HepG2 (cell line): Measurements from ENCODE around the gene ASAP2. TPM values are rescaled to one million over a fixed set of nuclear protein-coding genes. Genes with fewer than 3 reads are reported as not detected.

Experiments used
- ATAC-seq: fragments of 200-7000 bp; cut with Tn5 transposase; 3 replicates; pipeline ENCODE4 v1.9.1; 2020; ENCODE audit warnings: mild to moderate bottlenecking, moderate library complexity
- BruUV-seq: library from RNA; stranded (reverse); fragments of 400-500 nt; replicated peaks from 2 replicates; lab custom pipeline; 2021; lab: Mats Ljungman, UMichigan
- CTCF ChIA-PET: fragments of 300-600 bp; formaldehyde crosslinking; extraction: SDS; loops from one replicate; lab custom pipeline; 2021; ENCODE audit warnings: low total read pairs, inconsistent platforms, low intra/inter-chr PET ratio; lab: Yijun Ruan, JAX
- POLR2A ChIA-PET: fragments of 350-600 bp; sonication (Branson Sonifier 250); formaldehyde crosslinking; loops from one replicate; lab custom pipeline; 2020; ENCODE audit warnings: antibody characterized with exemption, inconsistent platforms; lab: Yijun Ruan, JAX
- DNase-seq: peaks from one replicate; pipeline ENCODE4 v3.0.0-alpha.2; 2015; ENCODE audit warnings: low spot score
- FAIRE-seq: peaks from 3 replicates; lab custom pipeline; 2011; peaks lifted over from hg19 to GRCh38; lab: Jason Lieb, UNC
- H2AFZ ChIP-seq: one replicate; pipeline ENCODE4 v1.6.1; 2011; ENCODE audit warnings: low read length, inconsistent platforms
- H3K27ac ChIP-seq: fragments of 300-600 bp; 3 replicates; pipeline ENCODE4 v1.8.0; 2011; ENCODE audit warnings: mixed run types, mild to moderate bottlenecking, mixed read lengths, low read length, inconsistent platforms; ENCODE audit not compliant: insufficient read depth; ENCODE audit errors: extremely low read length
- H3K27me3 ChIP-seq, 2 experiments: fragments of 200-600 bp in 1 of 2; 2 replicates in 1 of 2; 3 replicates in 1 of 2; pipeline versions ENCODE4 v1.6.0 to v1.8.0; 2011; ENCODE audit warnings: low read length in 2 of 2, mild to moderate bottlenecking in 2 of 2, moderate library complexity in 2 of 2, inconsistent platforms in 1 of 2; ENCODE audit not compliant: insufficient read depth in 2 of 2, control insufficient read depth in 1 of 2
- H3K36me3 ChIP-seq, 2 experiments: fragments of 200-600 bp in 1 of 2; replicated peaks in 1 of 2; 2 replicates in 1 of 2; 3 replicates in 1 of 2; pipeline versions ENCODE4 v1.5.1 to v1.8.0; 2011; ENCODE audit warnings: low read length in 2 of 2, inconsistent platforms in 1 of 2; ENCODE audit not compliant: insufficient read depth in 2 of 2, control insufficient read depth in 1 of 2
- H3K4me1 ChIP-seq: 2 replicates; pipeline ENCODE4 v1.5.1; 2012; ENCODE audit warnings: low read length, inconsistent platforms; ENCODE audit not compliant: insufficient read depth
- H3K4me2 ChIP-seq: 2 replicates; pipeline ENCODE4 v1.6.0; 2011; ENCODE audit warnings: low read depth, low read length, inconsistent platforms
- H3K4me3 ChIP-seq, 3 experiments: fragments of 200-600 bp in 1 of 3; sonication (generic), shearing (Covaris generic) in 1 of 3; replicated peaks in 1 of 3; 2 replicates each; pipeline ENCODE4 v1.5.1; 2011 to 2016; ENCODE audit warnings: low read length in 3 of 3, inconsistent platforms in 2 of 3, low read depth in 2 of 3, mild to moderate bottlenecking in 2 of 3, control low read depth in 1 of 3, mixed read lengths in 1 of 3; ENCODE audit not compliant: insufficient read depth in 1 of 3
- H3K79me2 ChIP-seq: one replicate; pipeline ENCODE4 v1.6.1; 2011; ENCODE audit warnings: low read length, inconsistent platforms; ENCODE audit not compliant: insufficient read depth
- H3K9ac ChIP-seq: 2 replicates; pipeline ENCODE4 v1.6.0; 2011; ENCODE audit warnings: mild to moderate bottlenecking, low read depth, low read length, inconsistent platforms; ENCODE audit not compliant: insufficient read depth
- H3K9me3 ChIP-seq: 2 replicates; pipeline ENCODE4 v1.5.1; 2012; ENCODE audit warnings: mild to moderate bottlenecking, low read length
- H4K20me1 ChIP-seq: 2 replicates; pipeline ENCODE4 v1.6.0; 2011; ENCODE audit warnings: inconsistent platforms, mild to moderate bottlenecking, low read length, moderate library complexity; ENCODE audit not compliant: insufficient read depth
- DRAP1 ChIP-seq: IDR thresholded peaks from 2 replicates; pipeline ENCODE4 v1.6.1; 2016; ENCODE audit warnings: missing genetic modification reagents, missing compliant biosample characterization
- ISX ChIP-seq: sonication (generic); formaldehyde crosslinking; conservative IDR thresholded peaks from 2 replicates; pipeline ENCODE4 v1.5.0; 2020; ENCODE audit warnings: missing genetic modification reagents
- NFKBIZ ChIP-seq: IDR thresholded peaks from 2 replicates; pipeline ENCODE4 v1.6.1; 2018; ENCODE audit warnings: missing genetic modification reagents, missing compliant biosample characterization
- NKX3-1 ChIP-seq: sonication (generic); formaldehyde crosslinking; IDR thresholded peaks from 2 replicates; pipeline ENCODE4 v1.5.0; 2020; ENCODE audit warnings: missing genetic modification reagents
- PHB2 ChIP-seq: fragments of 450-650 bp; IDR thresholded peaks from 2 replicates; pipeline ENCODE4 v1.6.1; 2018; ENCODE audit not compliant: partially characterized antibody
- PREB ChIP-seq: sonication (generic); formaldehyde crosslinking; IDR thresholded peaks from 2 replicates; pipeline ENCODE4 v1.4.0; 2020; ENCODE audit warnings: missing genetic modification reagents
- TBX2 ChIP-seq: sonication (generic); formaldehyde crosslinking; IDR thresholded peaks from 2 replicates; pipeline ENCODE4 v1.5.0; 2020; ENCODE audit warnings: missing genetic modification reagents, mild to moderate bottlenecking, borderline replicate concordance
- TFAP4 ChIP-seq: sonication (generic); IDR thresholded peaks from 2 replicates; pipeline ENCODE4 v1.6.1; 2016; ENCODE audit warnings: low read depth, borderline replicate concordance
- ZBTB2 ChIP-seq: sonication (generic); formaldehyde crosslinking; IDR thresholded peaks from 2 replicates; pipeline ENCODE4 v1.8.0; 2022; ENCODE audit warnings: low read depth, missing genetic modification reagents
- ZC3H4 ChIP-seq: sonication (generic); formaldehyde crosslinking; IDR thresholded peaks from 2 replicates; pipeline ENCODE4 v1.4.0; 2020; ENCODE audit warnings: missing genetic modification reagents, borderline replicate concordance
- ZNF30 ChIP-seq: sonication (generic); formaldehyde crosslinking; IDR thresholded peaks from 2 replicates; pipeline ENCODE4 v1.5.0; 2020; ENCODE audit warnings: mild to moderate bottlenecking, missing genetic modification reagents
- ZNF333 ChIP-seq: sonication (generic); formaldehyde crosslinking; IDR thresholded peaks from 2 replicates; pipeline ENCODE4 v1.4.0; 2020; ENCODE audit warnings: mild to moderate bottlenecking, missing genetic modification reagents, borderline replicate concordance
- ZNF639 ChIP-seq: conservative IDR thresholded peaks from 2 replicates; pipeline ENCODE4 v1.6.1; 2018; ENCODE audit warnings: missing genetic modification reagents
- ZNF709 ChIP-seq: sonication (generic); formaldehyde crosslinking; IDR thresholded peaks from 2 replicates; pipeline ENCODE4 v1.5.0; 2020; ENCODE audit warnings: mild to moderate bottlenecking, missing genetic modification reagents
- WGBS: methylation state at CpG from one replicate; pipeline ENCODE4 v1.1.6; 2017; ENCODE audit warnings: low lambda C conversion rate; 5-methylcytosine and 5-hydroxymethylcytosine counted together
- in situ Hi-C: cut with HindIII; loops from 2 replicates; pipeline ENCODE4 v1.10.0; 2017; ENCODE audit warnings: low pct_unique_long_range_greater_than_20kb; ENCODE audit not compliant: extremely low pct_ligation_motif_present
- intact Hi-C: fragments of 100-400 bp; cut with micrococcal nuclease; formaldehyde crosslinking; loops from one replicate; pipeline ENCODE4 v1.10.0; 2022; ENCODE audit not compliant: unreplicated experiment
- polyA plus RNA-seq, 8 experiments: library from polyadenylated mRNA; depleted of rRNA in 3 of 8; stranded (reverse) in 7 of 8; unstranded in 1 of 8; fragments of >200 nt; fragmentation: Illumina TruSeq in 4 of 8; extraction: Trizol in 4 of 8; gene quantifications; 2 replicates each; pipeline versions ENCODE4 v1.2.1 to v1.2.3, GENCODE V29; 2011 to 2016; ENCODE audit warnings: low read depth in 4 of 8, missing spikeins in 1 of 8, mixed read lengths in 1 of 8; ENCODE audit not compliant: insufficient read depth in 1 of 8
- total RNA-seq, 5 experiments: library from RNA; depleted of rRNA; stranded (reverse); fragments of >200 nt; fragmentation: Illumina TruSeq; extraction: Trizol; gene quantifications; 2 replicates each; pipeline ENCODE4 v1.2.3, GENCODE V29; 2016; ENCODE audit warnings: low read depth in 1 of 5

ASAP2 gene
- total and polyA plus RNA-seq, 2 of the 13 experiments (the other 11 are each of a cell fraction or from before 2014, with no cell fraction given): 7.3 to 22.3 TPM

GRCh38 chr2:9440058-9440727, 233.6 kb downstream of the ASAP2 start:
- intact Hi-C loops: no loop called here
- DNase-seq: no peak
- ATAC-seq: no peak
- Histone ChIP-seq H3K4me3 (no peak overlapping the region), H3K79me2 (no peaks in the 10 kb centered on the region), H3K9ac (no peak overlapping the region), H3K9me3 (no peaks in the 10 kb centered on the region), H3K4me1 (no peaks in the 10 kb centered on the region), H3K36me3 (peaks cover 16 to 65% of the 10 kb centered on the region in 2 experiments), H3K27me3 (no peaks in the 10 kb centered on the region), H3K4me2 (no peak overlapping the region), H2AFZ (no peak overlapping the region), H4K20me1 (no peaks in the 10 kb centered on the region), H3K27ac (no peak overlapping the region)
- POLR2A ChIA-PET: no interaction called here
- no TSS peak for BruUV-seq
- in situ Hi-C loops: no loop called here
- WGBS: 100% methylated on average over 1 of the region's 1 CpG
- no peak for FAIRE-seq
- CTCF ChIA-PET: no interaction called here
- TF ChIP-seq ISX (CRISPR knock-in tag) (no peak), ZBTB2 (CRISPR knock-in tag) (no peak), PHB2 (no peak), DRAP1 (CRISPR knock-in tag) (no peak), NFKBIZ (CRISPR knock-in tag) (no peak), ZNF709 (no peak), TBX2 (CRISPR knock-in tag) (no peak), ZNF30 (CRISPR knock-in tag) (no peak), PREB (CRISPR knock-in tag) (no peak), NKX3-1 (no peak), TFAP4 (no peak), ZC3H4 (no peak), ZNF639 (CRISPR knock-in tag) (no peak), ZNF333 (CRISPR knock-in tag) (no peak)
